RWPE2 (cell line): ENCODE measurements around the gene BMAL1.

Experiments used
- ATAC-seq: fragments of 200-7000 bp; cut with Tn5 transposase; 3 replicates; pipeline ENCODE4 v1.9.1; 2021; ENCODE audit warnings: low read depth
- DNase-seq: peaks from one replicate; pipeline ENCODE4 v3.0.0-alpha.2; 2020; ENCODE audit warnings: low spot score
- H3K27ac ChIP-seq: fragments of 450-650 bp; 2 replicates; pipeline ENCODE4 v1.5.1; 2017; ENCODE audit warnings: mild to moderate bottlenecking; ENCODE audit not compliant: poor library complexity, severe bottlenecking
- H3K27me3 ChIP-seq: fragments of 250-450 bp; sonication (Bioruptor Pico); 2 replicates; pipeline ENCODE4 v1.5.1; 2021; ENCODE audit warnings: mild to moderate bottlenecking, moderate library complexity; ENCODE audit not compliant: insufficient read depth, poor library complexity, severe bottlenecking
- H3K36me3 ChIP-seq: fragments of 250-450 bp; sonication (Bioruptor Pico); 2 replicates; pipeline ENCODE4 v1.5.1; 2020; ENCODE audit warnings: low read depth, mild to moderate bottlenecking, moderate library complexity
- H3K4me1 ChIP-seq: fragments of 250-450 bp; sonication (Bioruptor Pico); 2 replicates; pipeline ENCODE4 v1.5.1; 2021; ENCODE audit warnings: mild to moderate bottlenecking, moderate library complexity; ENCODE audit not compliant: insufficient read depth, poor library complexity, severe bottlenecking
- H3K4me3 ChIP-seq: fragments of 250-450 bp; sonication (Bioruptor Pico); 2 replicates; pipeline ENCODE4 v1.5.1; 2021; ENCODE audit warnings: mild to moderate bottlenecking, moderate library complexity; ENCODE audit not compliant: severe bottlenecking
- H3K9me3 ChIP-seq: fragments of 250-450 bp; sonication (Bioruptor Pico); 2 replicates; pipeline ENCODE4 v1.5.1; 2021; ENCODE audit warnings: mild to moderate bottlenecking, moderate library complexity; ENCODE audit not compliant: severe bottlenecking
- TF ChIP-seq, protein P1 (sequence below): fragments of 450-650 bp; IDR thresholded peaks from one replicate; pipeline ENCODE4 v1.5.1; 2017; ENCODE audit warnings: mild to moderate bottlenecking, moderate library complexity; ENCODE audit not compliant: poor library complexity, severe bottlenecking

The BMAL1 gene

DNA sequence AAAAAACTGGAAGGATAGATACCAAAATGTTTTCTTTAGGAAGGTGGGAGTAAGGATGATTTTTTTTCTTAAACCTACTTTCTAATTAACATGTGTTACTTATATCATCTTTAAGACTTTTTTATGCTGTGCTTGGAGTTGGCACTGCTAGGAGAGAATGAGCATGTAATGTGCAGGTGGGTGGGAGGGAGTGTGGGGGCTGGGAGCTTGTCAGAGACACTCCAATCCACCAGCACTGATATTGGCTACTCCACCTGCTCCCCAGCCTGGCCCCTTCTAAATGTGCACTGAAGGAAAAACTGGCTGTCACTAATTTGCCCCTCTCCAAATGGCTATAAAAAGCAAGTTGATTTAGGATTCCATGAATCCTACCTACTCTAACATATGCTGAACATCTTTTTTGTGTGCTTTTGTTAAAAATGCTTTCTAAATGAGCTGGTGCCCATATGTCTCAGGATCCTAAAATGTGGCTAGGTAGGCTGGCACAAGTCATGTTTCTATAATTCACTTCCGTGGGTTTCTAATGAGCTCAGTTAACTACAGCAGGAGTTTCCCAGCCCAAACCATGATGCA lies 44.3 kb upstream of the BMAL1 start:
- ATAC-seq = no peak

DNA sequence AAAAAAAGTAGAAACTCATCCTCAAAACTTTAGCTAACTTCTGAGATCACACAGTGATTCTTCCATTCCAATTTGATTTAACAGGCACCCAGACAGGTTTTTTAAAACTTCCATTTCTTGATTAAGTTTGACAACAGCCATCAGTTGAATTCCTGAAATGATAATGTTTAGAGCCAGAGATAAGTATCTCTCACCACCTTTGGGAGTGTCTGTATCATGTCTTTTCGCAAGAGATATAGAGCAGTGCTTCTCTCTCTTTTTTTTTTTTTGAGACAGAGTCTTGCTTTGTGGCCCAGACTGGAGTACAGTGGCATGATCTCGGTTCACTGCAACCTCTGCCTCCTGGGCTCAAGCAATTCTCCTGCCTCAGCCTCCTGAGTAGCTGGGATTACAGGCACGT lies 41.7 kb upstream of the BMAL1 start:
- no peaks in the 10 kb centered on the region for H3K4me1 ChIP-seq
- no peak overlapping the region for H3K27ac ChIP-seq
- DNase-seq = no peak
- no peak for ATAC-seq
- no peaks in the 10 kb centered on the region for H3K9me3 ChIP-seq
- H3K27me3 ChIP-seq = no peaks in the 10 kb centered on the region
- H3K4me3 ChIP-seq = no peak overlapping the region
- H3K36me3 ChIP-seq = no peaks in the 10 kb centered on the region
- TF ChIP-seq, protein P1, sequence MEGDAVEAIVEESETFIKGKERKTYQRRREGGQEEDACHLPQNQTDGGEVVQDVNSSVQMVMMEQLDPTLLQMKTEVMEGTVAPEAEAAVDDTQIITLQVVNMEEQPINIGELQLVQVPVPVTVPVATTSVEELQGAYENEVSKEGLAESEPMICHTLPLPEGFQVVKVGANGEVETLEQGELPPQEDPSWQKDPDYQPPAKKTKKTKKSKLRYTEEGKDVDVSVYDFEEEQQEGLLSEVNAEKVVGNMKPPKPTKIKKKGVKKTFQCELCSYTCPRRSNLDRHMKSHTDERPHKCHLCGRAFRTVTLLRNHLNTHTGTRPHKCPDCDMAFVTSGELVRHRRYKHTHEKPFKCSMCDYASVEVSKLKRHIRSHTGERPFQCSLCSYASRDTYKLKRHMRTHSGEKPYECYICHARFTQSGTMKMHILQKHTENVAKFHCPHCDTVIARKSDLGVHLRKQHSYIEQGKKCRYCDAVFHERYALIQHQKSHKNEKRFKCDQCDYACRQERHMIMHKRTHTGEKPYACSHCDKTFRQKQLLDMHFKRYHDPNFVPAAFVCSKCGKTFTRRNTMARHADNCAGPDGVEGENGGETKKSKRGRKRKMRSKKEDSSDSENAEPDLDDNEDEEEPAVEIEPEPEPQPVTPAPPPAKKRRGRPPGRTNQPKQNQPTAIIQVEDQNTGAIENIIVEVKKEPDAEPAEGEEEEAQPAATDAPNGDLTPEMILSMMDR = no peak

More for the DNA sequence above, 44.3 kb upstream of the BMAL1 start:
- no peaks in the 10 kb centered on the region for H3K27me3 ChIP-seq
- no peaks in the 10 kb centered on the region for H3K9me3 ChIP-seq
- TF ChIP-seq, protein P1 = no peak
- no peak overlapping the region for H3K27ac ChIP-seq
- no peaks in the 10 kb centered on the region for H3K4me1 ChIP-seq
- no peak for DNase-seq
- H3K36me3 ChIP-seq = no peaks in the 10 kb centered on the region
- H3K4me3 ChIP-seq = no peak overlapping the region

DNA sequence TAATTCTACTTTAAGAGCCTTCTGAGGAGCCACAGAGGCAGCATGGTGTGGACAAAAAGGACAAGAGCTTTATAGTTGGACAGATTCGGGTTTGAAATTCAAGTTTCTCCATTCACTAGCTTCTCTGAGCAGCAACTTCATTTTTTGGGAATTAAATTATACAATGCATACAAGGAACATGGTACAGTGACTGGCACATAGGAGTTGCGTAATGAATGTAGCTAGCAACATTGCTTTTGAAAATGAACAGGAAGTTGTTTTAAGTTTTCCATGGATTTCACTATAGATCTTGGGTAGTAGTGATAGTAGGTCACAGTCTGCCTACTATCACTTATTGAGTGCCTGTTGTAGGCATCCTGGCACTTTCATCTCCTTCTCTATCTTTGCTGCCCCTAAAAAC lies 41.0 kb upstream of the BMAL1 start:
- no peak overlapping the region for H3K27ac ChIP-seq
- DNase-seq (no peak), ATAC-seq (no peak)
- H3K4me1 ChIP-seq = no peaks in the 10 kb centered on the region
- H3K27me3 ChIP-seq = no peaks in the 10 kb centered on the region
- TF ChIP-seq, protein P1 = no peak
- no peaks in the 10 kb centered on the region for H3K36me3 ChIP-seq
- H3K4me3 ChIP-seq = no peak overlapping the region
- H3K9me3 ChIP-seq = no peaks in the 10 kb centered on the region

DNA sequence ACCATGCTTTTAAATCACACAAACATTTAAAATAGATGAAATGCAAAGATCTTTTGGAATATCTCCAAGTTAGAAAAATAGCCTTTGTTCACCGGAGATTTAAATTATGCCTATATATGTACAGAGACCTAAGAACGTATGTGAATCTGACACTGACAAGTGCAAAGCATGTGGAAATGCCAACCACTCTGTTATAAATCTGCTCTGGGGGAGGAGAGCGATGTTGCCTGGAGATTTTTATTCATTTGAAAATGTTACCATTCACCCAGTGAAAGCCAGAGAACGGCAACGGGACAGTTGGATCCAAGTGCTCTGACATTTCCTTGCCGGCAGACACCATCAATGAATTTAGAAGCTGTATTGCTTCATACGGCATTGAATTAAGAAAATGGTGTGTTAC lies 39.8 kb upstream of the BMAL1 start:
- Histone ChIP-seq H3K4me1 (peaks cover 5% of the 10 kb centered on the region), H3K4me3 (no peak overlapping the region), H3K36me3 (no peaks in the 10 kb centered on the region), H3K9me3 (no peaks in the 10 kb centered on the region), H3K27ac (no peak overlapping the region), H3K27me3 (no peaks in the 10 kb centered on the region)
- ATAC-seq (no peak), DNase-seq (no peak)
- TF ChIP-seq, protein P1 = no peak

DNA sequence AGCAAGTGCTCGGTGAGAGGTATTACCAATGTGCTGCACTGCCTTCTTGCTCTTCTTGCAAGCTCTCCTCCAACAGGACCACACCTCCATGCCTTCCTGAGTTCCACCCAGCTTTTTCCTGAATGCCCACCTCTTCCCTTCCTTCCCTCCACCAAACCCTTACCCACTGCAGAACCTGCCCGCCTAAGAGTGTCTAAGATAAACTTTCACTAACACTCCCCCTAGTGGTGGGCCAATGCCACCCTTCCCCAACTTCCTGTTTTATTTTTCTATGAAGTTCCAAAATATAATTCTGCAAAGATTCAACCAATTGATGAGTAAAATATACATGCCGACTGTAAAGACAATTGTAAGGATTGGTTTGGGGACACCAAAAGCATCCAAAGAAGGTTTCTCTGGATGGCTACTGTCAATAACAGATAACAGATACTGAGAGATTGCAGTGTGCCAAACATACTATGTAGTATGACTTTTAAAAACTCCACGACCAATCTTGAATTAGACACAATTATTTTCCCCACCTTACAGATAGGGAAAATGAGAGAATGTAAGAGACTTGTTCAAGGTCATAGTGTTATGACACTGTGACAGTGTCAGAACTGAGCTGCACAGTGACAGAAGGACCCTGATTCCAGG lies 38.6 kb upstream of the BMAL1 start:
- TF ChIP-seq, protein P1 = peak; percentile 87
- H3K27me3 ChIP-seq = no peaks in the 10 kb centered on the region
- H3K4me3 ChIP-seq = no peak overlapping the region
- no peak for DNase-seq
- peaks cover 6% of the 10 kb centered on the region for H3K4me1 ChIP-seq
- H3K36me3 ChIP-seq = no peaks in the 10 kb centered on the region
- peak; percentile 69 for ATAC-seq
- H3K27ac ChIP-seq = no peak overlapping the region
- H3K9me3 ChIP-seq = no peaks in the 10 kb centered on the region
